ENCODE results near the gene FCGR2B. TPM values are rescaled to one million over a fixed set of nuclear protein-coding genes. Genes with fewer than 3 reads are reported as not detected.

Gene FCGR2B
- total and polyA plus RNA-seq, 2 donors from 2014 or later, result 4.0 to 19.7 TPM

DNA sequence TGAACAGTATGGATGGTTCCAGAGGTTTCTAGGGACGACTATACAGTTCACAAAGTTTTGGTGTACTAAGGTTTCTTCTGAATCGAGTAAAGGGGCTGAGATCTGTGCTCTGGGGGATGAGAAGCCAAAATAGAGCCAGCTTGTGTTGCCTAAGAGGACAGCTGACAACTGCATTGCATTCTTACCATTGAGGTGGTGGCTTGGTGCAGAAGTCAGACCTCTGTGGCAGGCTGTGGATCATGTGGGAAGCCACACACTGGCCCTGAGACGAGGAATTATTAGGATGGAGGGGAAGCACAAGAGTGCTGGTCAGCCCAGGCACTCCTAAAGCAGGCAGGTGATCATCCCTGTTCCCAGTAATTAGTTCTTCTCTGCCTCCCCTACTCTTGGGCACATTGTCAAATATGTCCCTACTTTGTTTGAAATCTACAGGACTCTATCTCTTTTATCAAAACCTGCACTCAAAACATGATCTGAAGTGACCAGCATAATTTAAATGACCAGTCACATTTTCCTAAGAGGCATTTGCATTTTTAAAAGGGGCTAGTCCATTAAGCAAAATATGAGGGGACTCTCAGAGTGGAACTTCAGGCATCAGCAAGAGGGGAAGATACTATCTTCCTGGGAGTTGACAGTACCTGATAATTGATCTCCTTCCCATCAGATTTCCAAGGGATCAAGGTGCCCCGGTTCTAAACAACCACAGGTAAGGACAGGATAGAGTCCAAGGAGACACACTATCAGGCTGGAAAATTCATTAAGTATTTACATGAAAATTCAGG lies 58.2 kb downstream of the FCGR2B start, which contains the start of gene FCRLB:
Gene FCRLB (plus strand): TSS at position 589 of the 782 bp plus-strand sequence. CDS start 1,129 bp downstream, outside the sequence.
- DNase-seq (no peak), FAIRE-seq (no peak)
- Histone ChIP-seq H3K9ac (ENCODE audit: low read length in 3 of 3) (no peak within 1 kb of the TSS), H3K9me3 (ENCODE audit: control insufficient read depth in 2 of 3, insufficient read depth in 1 of 3, low read length in 3 of 3) (no peaks in the 10 kb centered on the region), H3K27ac (ENCODE audit: low read depth in 2 of 2, low read length in 2 of 2) (no peak within 1 kb of the TSS), H3K4me3 (ENCODE audit: low read length in 3 of 3) (no peak within 1 kb of the TSS), H3K4me1 (ENCODE audit: control insufficient read depth in 2 of 3, insufficient read depth in 2 of 3, low read depth in 1 of 3, low read length in 3 of 3) (peaks cover 0 to 5% (median 0%) of the 10 kb centered on the region in 3 donors), H3K36me3 (ENCODE audit: control insufficient read depth in 2 of 3, insufficient read depth in 3 of 3, low read length in 3 of 3) (no peaks in the 10 kb centered on the region), H3K27me3 (ENCODE audit: control insufficient read depth, insufficient read depth, low read length) (no peaks in the 10 kb centered on the region)
- TF ChIP-seq, protein P1, sequence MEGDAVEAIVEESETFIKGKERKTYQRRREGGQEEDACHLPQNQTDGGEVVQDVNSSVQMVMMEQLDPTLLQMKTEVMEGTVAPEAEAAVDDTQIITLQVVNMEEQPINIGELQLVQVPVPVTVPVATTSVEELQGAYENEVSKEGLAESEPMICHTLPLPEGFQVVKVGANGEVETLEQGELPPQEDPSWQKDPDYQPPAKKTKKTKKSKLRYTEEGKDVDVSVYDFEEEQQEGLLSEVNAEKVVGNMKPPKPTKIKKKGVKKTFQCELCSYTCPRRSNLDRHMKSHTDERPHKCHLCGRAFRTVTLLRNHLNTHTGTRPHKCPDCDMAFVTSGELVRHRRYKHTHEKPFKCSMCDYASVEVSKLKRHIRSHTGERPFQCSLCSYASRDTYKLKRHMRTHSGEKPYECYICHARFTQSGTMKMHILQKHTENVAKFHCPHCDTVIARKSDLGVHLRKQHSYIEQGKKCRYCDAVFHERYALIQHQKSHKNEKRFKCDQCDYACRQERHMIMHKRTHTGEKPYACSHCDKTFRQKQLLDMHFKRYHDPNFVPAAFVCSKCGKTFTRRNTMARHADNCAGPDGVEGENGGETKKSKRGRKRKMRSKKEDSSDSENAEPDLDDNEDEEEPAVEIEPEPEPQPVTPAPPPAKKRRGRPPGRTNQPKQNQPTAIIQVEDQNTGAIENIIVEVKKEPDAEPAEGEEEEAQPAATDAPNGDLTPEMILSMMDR (IDR thresholded peaks at IDR 0.05; ENCODE audit: borderline replicate concordance, extremely low read depth, insufficient read depth), result no peak
- intact Hi-C loops (cut with DNase I), result no loop called here

GRCh38 chr1:161721738-161722343 lies 58.9 kb downstream of the FCGR2B start:
- H3K36me3 ChIP-seq (ENCODE audit: control insufficient read depth in 2 of 3, insufficient read depth in 3 of 3, low read length in 3 of 3), result no peaks in the 10 kb centered on the region
- no peaks in the 10 kb centered on the region for H3K9me3 ChIP-seq (ENCODE audit: control insufficient read depth in 2 of 3, insufficient read depth in 1 of 3, low read length in 3 of 3)
- H3K9ac ChIP-seq (ENCODE audit: low read length in 3 of 3), result no peak overlapping the region
- no peaks in the 10 kb centered on the region for H3K27me3 ChIP-seq (ENCODE audit: control insufficient read depth, insufficient read depth, low read length)
- no peak for FAIRE-seq
- H3K27ac ChIP-seq (ENCODE audit: low read depth in 2 of 2, low read length in 2 of 2), result no peak overlapping the region
- DNase-seq, result no peak
- TF ChIP-seq, protein P1 (IDR thresholded peaks at IDR 0.05; ENCODE audit: borderline replicate concordance, extremely low read depth, insufficient read depth), result no peak
- intact Hi-C loops (cut with DNase I), result no loop called here
- peaks cover 0 to 5% (median 0%) of the 10 kb centered on the region in 3 donors for H3K4me1 ChIP-seq (ENCODE audit: control insufficient read depth in 2 of 3, insufficient read depth in 2 of 3, low read depth in 1 of 3, low read length in 3 of 3)
- no peak overlapping the region for H3K4me3 ChIP-seq (ENCODE audit: low read length in 3 of 3)

DNA sequence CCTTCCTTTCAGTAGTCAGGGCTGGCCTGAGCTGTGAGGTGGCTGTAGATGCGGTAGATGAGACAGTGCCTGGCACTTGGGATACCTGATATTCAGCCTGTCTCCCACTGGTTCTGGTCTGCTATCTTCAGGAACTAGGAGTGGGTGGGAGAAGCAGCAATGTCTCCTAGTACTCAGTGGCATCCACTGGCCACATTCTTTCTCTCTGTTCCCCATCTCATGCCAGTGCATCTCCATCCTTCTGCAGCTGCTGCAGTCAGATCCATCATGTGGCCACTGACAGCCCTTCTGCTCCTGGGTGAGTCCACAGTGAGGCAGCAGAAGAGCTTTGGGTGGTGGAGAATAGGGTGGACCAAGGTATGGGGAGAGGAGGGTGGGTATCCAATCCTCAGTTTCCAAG lies 59.5 kb downstream of the FCGR2B start:
- FAIRE-seq, result no peak
- DNase-seq, result no peak
- H3K4me1 ChIP-seq (ENCODE audit: control insufficient read depth in 2 of 3, insufficient read depth in 2 of 3, low read depth in 1 of 3, low read length in 3 of 3), result peaks cover 0 to 5% (median 0%) of the 10 kb centered on the region in 3 donors
- TF ChIP-seq, protein P1 (IDR thresholded peaks at IDR 0.05; ENCODE audit: borderline replicate concordance, extremely low read depth, insufficient read depth), result no peak
- no peaks in the 10 kb centered on the region for H3K36me3 ChIP-seq (ENCODE audit: control insufficient read depth in 2 of 3, insufficient read depth in 3 of 3, low read length in 3 of 3)
- no peak overlapping the region for H3K9ac ChIP-seq (ENCODE audit: low read length in 3 of 3)
- no peaks in the 10 kb centered on the region for H3K27me3 ChIP-seq (ENCODE audit: control insufficient read depth, insufficient read depth, low read length)
- no peak overlapping the region for H3K27ac ChIP-seq (ENCODE audit: low read depth in 2 of 2, low read length in 2 of 2)
- intact Hi-C loops (cut with DNase I), result no loop called here
- H3K9me3 ChIP-seq (ENCODE audit: control insufficient read depth in 2 of 3, insufficient read depth in 1 of 3, low read length in 3 of 3), result no peaks in the 10 kb centered on the region
- no peak overlapping the region for H3K4me3 ChIP-seq (ENCODE audit: low read length in 3 of 3)
